ENCODE results near the gene DISP2.

Gene DISP2

DNA sequence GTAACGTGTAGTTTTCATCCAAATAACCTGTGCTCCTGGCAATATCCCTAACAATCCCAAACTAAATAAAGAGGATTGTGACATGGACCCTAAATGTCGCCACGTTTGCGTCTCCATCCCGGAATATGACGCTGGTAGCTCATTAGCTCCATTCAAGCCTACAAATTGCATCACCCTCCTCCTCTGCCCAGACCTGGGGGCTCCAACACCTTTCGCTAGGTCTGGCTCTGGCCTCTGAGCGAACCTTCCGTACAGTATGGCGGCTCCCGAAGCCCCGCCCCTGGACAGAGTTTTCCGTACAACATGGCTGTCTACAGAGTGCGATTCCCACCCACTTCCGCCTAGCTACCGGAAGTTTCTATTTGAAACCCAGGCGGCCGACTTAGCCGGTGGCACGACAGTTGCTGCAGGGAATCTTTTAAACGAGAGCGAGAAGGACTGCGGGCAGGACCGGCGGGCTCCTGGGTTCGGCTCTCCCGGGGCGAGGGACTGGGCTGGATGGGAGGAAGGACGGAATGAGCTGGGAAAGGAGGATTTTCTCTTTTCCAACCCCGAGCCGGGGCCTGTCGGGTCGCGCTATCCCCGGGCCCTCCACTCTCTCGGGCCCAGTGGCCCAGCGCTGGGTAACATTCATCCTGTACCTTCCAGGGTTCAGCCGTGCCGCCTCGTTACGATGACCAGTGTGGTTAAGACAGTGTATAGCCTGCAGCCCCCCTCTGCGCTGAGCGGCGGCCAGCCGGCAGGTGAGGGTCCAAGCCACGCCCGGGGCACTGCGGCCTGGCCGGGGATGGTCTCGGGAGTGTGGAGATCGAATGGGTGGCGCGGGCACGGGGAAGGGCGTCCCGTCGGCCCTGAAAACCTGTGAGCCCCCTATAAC is 24.8 kb downstream of the DISP2 start, which contains the start of gene KNSTRN:
KNSTRN (plus strand) TSS at position 142 of the 877 bp plus-strand sequence; CDS start at position 257, 115 bp downstream.
- Histone ChIP-seq H3K4me1 (ENCODE audit: control insufficient read depth in 1 of 2, insufficient read depth in 2 of 2, low read length in 2 of 2) (peaks cover 0 to 11% of the 10 kb centered on the region in 2 donors), H3K4me3 (ENCODE audit: low read depth in 1 of 2, low read length in 2 of 2) (peak within 1 kb of the TSS; percentile 81 to 94), H3K36me3 (ENCODE audit: control insufficient read depth in 1 of 2, insufficient read depth in 2 of 2, low read length in 2 of 2) (peaks cover 11 to 13% of the 10 kb centered on the region in 2 donors), H3K27ac (ENCODE audit: low read length) (peak within 1 kb of the TSS; percentile 36), H3K27me3 (ENCODE audit: low read depth, low read length) (no peaks in the 10 kb centered on the region), H3K9me3 (ENCODE audit: control insufficient read depth in 1 of 2, low read length in 2 of 2) (no peaks in the 10 kb centered on the region)

DNA sequence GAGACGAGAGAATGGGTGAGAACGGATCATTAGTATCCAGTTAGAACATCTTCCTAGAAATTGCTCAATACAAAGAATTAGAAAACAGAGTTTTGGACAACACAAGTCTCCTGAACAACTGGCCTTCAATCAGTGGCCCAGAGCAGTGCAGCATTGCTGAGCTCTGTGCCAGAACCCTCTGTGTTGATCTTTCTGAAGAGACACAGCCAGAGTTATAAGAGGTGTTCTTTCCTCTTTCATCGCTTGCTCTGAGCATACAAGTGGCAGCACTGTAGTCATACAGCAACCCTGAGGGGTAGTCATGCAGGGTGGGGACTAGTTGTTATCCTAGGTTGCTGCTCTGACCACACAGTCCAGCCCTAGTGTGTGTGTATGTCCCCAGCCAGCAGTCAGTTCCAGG is 28.5 kb downstream of the DISP2 start:
- H3K27ac ChIP-seq (ENCODE audit: low read length) = no peak overlapping the region
- H3K4me1 ChIP-seq (ENCODE audit: control insufficient read depth in 1 of 2, insufficient read depth in 2 of 2, low read length in 2 of 2) = peaks cover 0 to 11% of the 10 kb centered on the region in 2 donors
- H3K27me3 ChIP-seq (ENCODE audit: low read depth, low read length) = no peaks in the 10 kb centered on the region
- H3K4me3 ChIP-seq (ENCODE audit: low read depth in 1 of 2, low read length in 2 of 2) = no peak overlapping the region
- H3K36me3 ChIP-seq (ENCODE audit: control insufficient read depth in 1 of 2, insufficient read depth in 2 of 2, low read length in 2 of 2) = peaks cover 11 to 37% of the 10 kb centered on the region in 2 donors
- no peaks in the 10 kb centered on the region for H3K9me3 ChIP-seq (ENCODE audit: control insufficient read depth in 1 of 2, low read length in 2 of 2)

DNA sequence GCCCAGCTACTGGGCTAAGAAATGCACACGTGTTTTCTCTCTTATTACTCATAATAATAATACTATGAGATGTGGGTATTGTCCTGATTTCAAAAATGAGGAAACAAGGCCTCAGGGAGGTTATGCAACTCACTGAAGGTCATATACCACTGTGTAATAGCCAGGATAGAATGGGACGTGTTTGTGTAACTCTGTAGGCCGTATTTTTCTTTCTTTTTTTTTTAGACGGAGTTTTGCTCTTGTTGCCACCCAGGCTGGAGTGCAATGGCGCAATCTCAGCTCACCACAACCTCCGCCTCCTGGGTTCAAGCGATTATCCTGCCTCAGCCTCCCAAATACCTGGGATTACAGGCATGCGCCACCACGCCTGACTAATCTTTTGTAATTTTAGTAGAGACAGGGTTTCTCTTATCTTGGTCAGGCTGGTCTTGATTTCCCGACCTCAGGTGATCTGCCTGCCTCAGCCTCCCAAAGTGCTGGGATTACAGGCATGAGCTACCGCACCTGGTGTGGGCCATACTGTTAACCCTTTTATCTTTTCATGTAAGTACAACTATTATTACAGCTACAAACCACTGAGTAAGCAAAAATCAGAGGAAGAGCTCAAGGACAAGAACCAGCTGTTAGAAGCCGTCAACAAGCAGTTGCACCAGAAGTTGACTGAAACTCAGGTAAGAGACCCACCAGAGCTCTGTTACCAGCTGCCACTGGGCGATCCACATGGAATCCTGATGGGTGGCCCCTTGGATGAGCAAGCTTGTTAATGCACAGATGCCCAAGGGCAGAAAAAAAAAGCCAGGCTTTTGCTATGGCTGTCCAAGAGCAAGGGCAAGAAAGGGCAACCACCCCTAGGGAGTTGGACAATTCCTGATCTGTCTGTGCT is 31.2 kb downstream of the DISP2 start:
- no peaks in the 10 kb centered on the region for H3K9me3 ChIP-seq (ENCODE audit: control insufficient read depth in 1 of 2, low read length in 2 of 2)
- H3K27me3 ChIP-seq (ENCODE audit: low read depth, low read length) = no peaks in the 10 kb centered on the region
- no peaks in the 10 kb centered on the region for H3K4me1 ChIP-seq (ENCODE audit: control insufficient read depth in 1 of 2, insufficient read depth in 2 of 2, low read length in 2 of 2)
- H3K36me3 ChIP-seq (ENCODE audit: control insufficient read depth in 1 of 2, insufficient read depth in 2 of 2, low read length in 2 of 2) = peaks cover 18 to 47% of the 10 kb centered on the region in 2 donors
- H3K4me3 ChIP-seq (ENCODE audit: low read depth in 1 of 2, low read length in 2 of 2) = no peak overlapping the region
- H3K27ac ChIP-seq (ENCODE audit: low read length) = no peak overlapping the region

DNA sequence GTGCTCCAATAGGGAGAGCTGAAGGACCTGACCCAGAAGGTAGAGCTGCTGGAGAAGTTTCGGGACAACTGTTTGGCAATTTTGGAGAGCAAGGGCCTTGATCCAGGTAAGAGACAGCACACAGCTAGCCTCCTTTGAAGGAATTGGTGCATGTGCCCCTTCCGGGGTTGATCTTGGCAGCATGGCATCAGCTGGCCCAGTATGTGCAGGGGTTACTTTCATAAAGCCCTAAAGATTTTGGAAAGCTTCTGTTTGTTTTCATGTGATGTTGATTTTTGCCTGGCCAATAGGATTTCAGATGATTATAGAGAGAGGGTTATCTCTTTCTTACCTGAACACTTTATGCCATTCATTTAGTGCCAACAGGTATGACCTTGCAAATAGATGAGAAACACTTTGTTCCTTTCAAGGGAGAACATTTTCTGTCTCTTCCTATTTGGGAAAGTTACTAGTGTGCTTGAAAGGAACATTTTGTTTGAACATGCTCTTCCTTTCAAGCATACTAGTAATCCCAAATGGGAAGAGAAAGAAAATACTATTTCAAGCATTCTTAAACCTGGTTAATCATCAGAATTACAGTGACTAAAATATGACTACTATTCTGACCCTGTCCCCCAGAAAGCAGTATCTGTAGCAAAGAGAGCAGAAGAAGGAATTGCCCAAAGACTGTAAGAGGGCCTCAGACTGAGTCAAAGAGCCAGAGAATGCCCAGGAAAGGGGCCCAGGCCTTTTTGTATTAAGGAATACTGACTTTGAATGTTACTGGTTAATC is 32.0 kb downstream of the DISP2 start:
- H3K4me1 ChIP-seq (ENCODE audit: control insufficient read depth in 1 of 2, insufficient read depth in 2 of 2, low read length in 2 of 2) = no peaks in the 10 kb centered on the region
- H3K4me3 ChIP-seq (ENCODE audit: low read depth in 1 of 2, low read length in 2 of 2) = no peak overlapping the region
- H3K36me3 ChIP-seq (ENCODE audit: control insufficient read depth in 1 of 2, insufficient read depth in 2 of 2, low read length in 2 of 2) = peaks cover 18 to 47% of the 10 kb centered on the region in 2 donors
- no peaks in the 10 kb centered on the region for H3K27me3 ChIP-seq (ENCODE audit: low read depth, low read length)
- H3K27ac ChIP-seq (ENCODE audit: low read length) = no peak overlapping the region
- H3K9me3 ChIP-seq (ENCODE audit: control insufficient read depth in 1 of 2, low read length in 2 of 2) = no peaks in the 10 kb centered on the region

DNA sequence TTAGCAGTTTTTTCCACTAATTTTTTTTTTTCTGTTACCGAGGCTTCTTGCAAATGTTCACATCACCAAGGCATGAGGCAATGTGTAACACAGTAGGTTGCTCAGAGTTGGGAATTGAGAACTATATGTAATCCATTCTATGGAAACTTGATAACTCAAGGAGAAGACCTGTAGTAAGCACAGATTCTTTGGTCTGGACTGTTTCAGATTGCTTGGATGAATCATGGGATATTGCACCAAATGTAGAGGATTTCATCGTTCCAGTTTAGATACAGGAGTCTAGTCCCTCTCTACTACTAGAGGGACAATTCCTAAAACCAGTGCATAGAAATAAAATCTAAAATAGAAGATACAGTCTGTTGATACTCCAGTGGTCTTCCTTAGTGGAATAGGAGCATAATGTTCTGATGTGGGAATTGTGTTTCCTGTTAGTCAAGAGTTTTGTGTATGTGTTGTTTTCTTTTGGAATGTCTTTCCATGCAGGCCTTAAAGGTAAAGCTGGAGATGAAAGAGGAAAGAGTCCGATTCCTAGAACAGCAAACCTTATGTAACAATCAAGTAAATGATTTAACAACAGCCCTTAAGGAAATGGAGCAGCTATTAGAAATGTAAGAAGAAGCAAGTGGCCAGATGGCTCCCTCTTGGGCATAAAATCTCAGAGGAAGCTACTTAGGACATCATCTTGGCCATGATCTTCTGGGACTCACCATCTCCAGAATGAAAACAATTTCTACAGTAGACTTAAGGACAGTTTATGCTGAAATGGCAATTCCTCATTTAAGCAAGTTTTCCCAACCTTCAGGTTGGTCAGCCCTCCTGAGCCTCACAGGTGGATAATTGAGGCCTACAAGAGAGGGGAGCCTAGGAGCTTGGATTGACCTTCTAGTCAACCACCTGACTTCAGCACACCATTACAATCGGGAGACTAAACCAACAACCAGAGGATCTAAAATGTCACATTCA is 35.2 kb downstream of the DISP2 start:
- H3K4me3 ChIP-seq (ENCODE audit: low read depth in 1 of 2, low read length in 2 of 2) = no peak overlapping the region
- H3K36me3 ChIP-seq (ENCODE audit: control insufficient read depth in 1 of 2, insufficient read depth in 2 of 2, low read length in 2 of 2) = peaks cover 7 to 34% of the 10 kb centered on the region in 2 donors
- no peak overlapping the region for H3K27ac ChIP-seq (ENCODE audit: low read length)
- no peaks in the 10 kb centered on the region for H3K4me1 ChIP-seq (ENCODE audit: control insufficient read depth in 1 of 2, insufficient read depth in 2 of 2, low read length in 2 of 2)
- no peaks in the 10 kb centered on the region for H3K9me3 ChIP-seq (ENCODE audit: control insufficient read depth in 1 of 2, low read length in 2 of 2)
- H3K27me3 ChIP-seq (ENCODE audit: low read depth, low read length) = no peaks in the 10 kb centered on the region

DNA sequence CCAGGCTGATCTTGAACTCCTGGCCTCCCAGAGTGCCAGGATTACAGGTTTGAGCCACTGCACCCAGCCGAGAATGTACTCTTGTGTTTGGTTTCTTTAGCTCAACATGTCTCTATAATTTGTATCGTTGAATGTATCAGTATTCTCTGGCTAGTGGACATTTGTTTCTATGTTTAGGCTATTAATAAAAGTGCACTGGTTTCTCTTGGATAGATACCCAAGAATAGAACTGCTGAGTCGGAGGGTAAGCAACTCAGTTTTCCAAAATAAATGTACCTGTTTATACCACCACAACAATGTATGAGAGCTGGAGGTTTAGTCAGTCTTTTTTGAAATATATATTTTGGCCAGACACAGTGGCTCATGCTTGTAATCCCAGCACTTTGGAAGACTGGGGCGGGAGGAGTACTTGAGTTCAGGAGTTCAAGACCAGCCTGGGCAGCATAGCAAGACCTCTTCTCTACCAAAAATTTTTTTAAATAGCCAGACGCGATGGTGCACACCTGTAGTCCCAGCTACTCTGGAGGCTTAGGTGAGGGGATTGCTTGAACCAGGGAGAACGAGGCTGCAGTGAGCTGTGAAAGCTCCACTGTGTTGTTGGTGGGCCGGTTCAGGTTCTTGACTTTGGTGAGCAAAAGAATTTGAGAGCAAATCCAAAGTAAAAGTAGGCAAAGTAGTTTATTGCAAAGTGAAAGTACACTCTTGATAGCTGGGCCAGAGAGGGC is 39.8 kb downstream of the DISP2 start:
- Histone ChIP-seq H3K36me3 (ENCODE audit: control insufficient read depth in 1 of 2, insufficient read depth in 2 of 2, low read length in 2 of 2) (peaks cover 7 to 10% of the 10 kb centered on the region in 2 donors), H3K27ac (ENCODE audit: low read length) (no peak overlapping the region), H3K27me3 (ENCODE audit: low read depth, low read length) (no peaks in the 10 kb centered on the region), H3K4me3 (ENCODE audit: low read depth in 1 of 2, low read length in 2 of 2) (no peak overlapping the region), H3K4me1 (ENCODE audit: control insufficient read depth in 1 of 2, insufficient read depth in 2 of 2, low read length in 2 of 2) (no peaks in the 10 kb centered on the region), H3K9me3 (ENCODE audit: control insufficient read depth in 1 of 2, low read length in 2 of 2) (no peaks in the 10 kb centered on the region)

DNA sequence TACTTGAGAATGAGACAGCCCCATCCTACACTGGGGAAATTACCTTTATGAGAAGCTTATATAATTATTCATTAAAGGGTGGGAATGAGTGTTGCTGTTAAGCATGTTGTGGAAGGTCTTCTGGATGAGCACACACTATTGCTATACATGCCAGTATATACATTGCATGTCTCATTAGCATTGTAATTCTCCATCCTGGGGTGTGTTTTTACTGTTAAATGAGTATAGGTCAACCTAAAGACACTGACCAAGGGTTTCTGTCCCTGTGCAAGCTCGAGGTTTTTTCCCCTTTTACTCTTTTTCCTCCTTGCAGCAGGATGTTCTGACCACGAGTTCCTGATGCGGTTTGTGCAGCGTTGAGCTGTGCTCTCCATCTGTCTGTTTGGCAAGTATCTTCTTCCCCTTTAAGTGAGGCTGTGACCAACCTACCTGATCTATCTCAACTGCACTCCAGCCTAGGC is 40.4 kb downstream of the DISP2 start:
- Histone ChIP-seq H3K9me3 (ENCODE audit: control insufficient read depth in 1 of 2, low read length in 2 of 2) (no peaks in the 10 kb centered on the region), H3K27ac (ENCODE audit: low read length) (no peak overlapping the region)

DNA sequence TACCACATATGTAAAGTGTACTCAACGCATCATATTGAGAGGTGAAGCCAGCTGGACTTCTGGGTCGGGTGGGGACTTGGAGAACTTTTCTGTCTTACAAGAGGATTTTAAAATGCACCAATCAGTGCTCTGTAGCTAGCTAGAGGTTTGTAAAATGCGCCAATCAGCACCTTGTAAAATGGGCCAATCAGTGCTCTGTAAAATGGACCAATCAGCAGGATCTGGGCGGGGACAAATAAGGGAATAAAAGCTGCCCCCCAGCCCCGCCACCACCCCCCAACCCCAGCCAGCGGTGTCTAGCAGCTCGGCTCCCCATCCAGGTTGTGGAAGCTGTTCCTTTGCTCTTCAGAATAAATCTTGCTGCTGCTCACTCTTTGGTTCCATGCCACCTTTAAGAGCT is 41.4 kb downstream of the DISP2 start:
- Histone ChIP-seq H3K27me3 (ENCODE audit: low read depth, low read length) (no peaks in the 10 kb centered on the region), H3K4me1 (ENCODE audit: control insufficient read depth in 1 of 2, insufficient read depth in 2 of 2, low read length in 2 of 2) (no peaks in the 10 kb centered on the region), H3K9me3 (ENCODE audit: control insufficient read depth in 1 of 2, low read length in 2 of 2) (no peaks in the 10 kb centered on the region), H3K36me3 (ENCODE audit: control insufficient read depth in 1 of 2, insufficient read depth in 2 of 2, low read length in 2 of 2) (no peaks in the 10 kb centered on the region), H3K4me3 (ENCODE audit: low read depth in 1 of 2, low read length in 2 of 2) (no peak overlapping the region), H3K27ac (ENCODE audit: low read length) (no peak overlapping the region)

More for the DNA sequence above, 40.4 kb downstream of the DISP2 start:
- H3K4me1 ChIP-seq (ENCODE audit: control insufficient read depth in 1 of 2, insufficient read depth in 2 of 2, low read length in 2 of 2) = no peaks in the 10 kb centered on the region
- H3K27me3 ChIP-seq (ENCODE audit: low read depth, low read length) = no peaks in the 10 kb centered on the region
- no peak overlapping the region for H3K4me3 ChIP-seq (ENCODE audit: low read depth in 1 of 2, low read length in 2 of 2)
- H3K36me3 ChIP-seq (ENCODE audit: control insufficient read depth in 1 of 2, insufficient read depth in 2 of 2, low read length in 2 of 2) = peaks cover 4 to 5% of the 10 kb centered on the region in 2 donors

DNA sequence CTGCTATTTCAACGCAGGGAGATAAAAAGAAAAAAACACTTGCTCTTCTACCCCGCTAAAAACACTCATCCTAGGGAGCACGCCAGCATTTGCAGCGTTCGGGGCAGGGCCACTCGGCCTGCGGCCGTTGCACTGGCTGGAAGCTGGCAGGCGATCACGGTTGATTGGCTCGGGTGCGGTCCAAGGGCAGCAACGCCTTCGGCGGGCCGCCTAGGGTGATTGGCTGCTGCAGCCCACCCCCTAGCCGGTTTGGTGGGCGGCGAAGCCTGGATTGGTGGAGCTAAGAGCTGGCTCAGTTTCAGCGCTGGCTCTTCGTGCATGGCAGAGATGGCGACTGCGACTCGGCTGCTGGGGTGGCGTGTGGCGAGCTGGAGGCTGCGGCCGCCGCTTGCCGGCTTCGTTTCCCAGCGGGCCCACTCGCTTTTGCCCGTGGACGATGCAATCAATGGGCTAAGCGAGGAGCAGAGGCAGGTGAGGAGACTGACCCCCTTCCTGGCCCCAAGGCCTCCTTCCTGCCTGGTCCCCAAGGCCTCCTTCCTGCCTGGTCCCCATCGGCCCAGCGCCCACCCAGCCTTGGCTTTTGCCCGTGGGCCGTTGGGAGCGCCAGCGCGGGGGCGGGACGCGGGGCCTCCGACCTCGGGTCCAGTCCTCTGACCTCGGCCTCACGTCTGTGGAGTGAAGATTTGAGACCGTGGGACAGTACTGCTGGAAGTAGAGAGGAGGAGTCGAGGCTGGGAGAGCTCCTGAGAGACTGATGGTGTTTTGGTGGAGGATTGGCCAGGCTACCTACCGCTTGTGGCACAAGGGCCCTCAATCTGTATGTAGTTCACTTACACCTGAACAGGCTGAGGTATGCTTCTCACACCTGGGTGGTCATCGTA is 47.7 kb downstream of the DISP2 start, which contains the start of gene IVD:
IVD (plus strand) TSS at position 295 of the 881 bp plus-strand sequence; CDS start at position 328, 33 bp downstream.
- no peaks in the 10 kb centered on the region for H3K9me3 ChIP-seq (ENCODE audit: control insufficient read depth in 1 of 2, low read length in 2 of 2)

More for the DNA sequence above, 47.7 kb downstream of the DISP2 start, which contains the start of gene IVD:
- Histone ChIP-seq H3K4me3 (ENCODE audit: low read depth in 1 of 2, low read length in 2 of 2) (peak within 1 kb of the TSS; percentile 85 to 93), H3K4me1 (ENCODE audit: control insufficient read depth in 1 of 2, insufficient read depth in 2 of 2, low read length in 2 of 2) (peaks cover 0 to 22% of the 10 kb centered on the region in 2 donors), H3K36me3 (ENCODE audit: control insufficient read depth in 1 of 2, insufficient read depth in 2 of 2, low read length in 2 of 2) (peaks cover 8 to 19% of the 10 kb centered on the region in 2 donors), H3K27ac (ENCODE audit: low read length) (peak within 1 kb of the TSS; percentile 16), H3K27me3 (ENCODE audit: low read depth, low read length) (no peaks in the 10 kb centered on the region)

Measured in muscle layer of duodenum (tissue), 2 donors.